Suprapubic skin (tissue), 4 donors: ENCODE data around the gene ZIC3. TPM values are rescaled to one million over a fixed set of nuclear protein-coding genes. Genes with fewer than 3 reads are reported as not detected.

Experiments used
- DNase-seq, 2 donors: peaks; one replicate each; pipeline ENCODE4 v3.0.0-alpha.2; 2019; ENCODE audit warnings: low spot score in 2 of 2
- H3K27ac ChIP-seq: fragments of 200-600 bp; sonication (generic); one replicate; pipeline ENCODE4 v1.5.1; 2019
- H3K27me3 ChIP-seq: fragments of 200-600 bp; sonication (generic); one replicate; pipeline ENCODE4 v1.5.1; 2019
- H3K36me3 ChIP-seq: fragments of 200-600 bp; sonication (generic); one replicate; pipeline ENCODE4 v1.5.1; 2019
- H3K4me1 ChIP-seq: fragments of 200-600 bp; sonication (generic); one replicate; pipeline ENCODE4 v1.5.1; 2019
- H3K4me3 ChIP-seq: fragments of 200-600 bp; sonication (generic); one replicate; pipeline ENCODE4 v1.5.1; 2019; ENCODE audit warnings: mild to moderate bottlenecking
- H3K9me3 ChIP-seq: fragments of 200-600 bp; sonication (generic); one replicate; pipeline ENCODE4 v1.5.1; 2019
- EP300 ChIP-seq: sonication (generic); formaldehyde crosslinking; IDR thresholded peaks from one replicate; pipeline ENCODE4 v1.6.1; 2017; ENCODE audit warnings: antibody characterized with exemption
- POLR2A ChIP-seq, 2 donors: fragments of 450-650 bp; IDR thresholded peaks; one replicate each; pipeline ENCODE4 v1.6.1; 2017; ENCODE audit warnings: antibody characterized with exemption in 2 of 2, mild to moderate bottlenecking in 2 of 2, moderate library complexity in 2 of 2
- POLR2AphosphoS5 ChIP-seq, 3 donors: sonication (generic); formaldehyde crosslinking; IDR thresholded peaks; one replicate each; pipeline ENCODE4 v1.6.1; 2017; ENCODE audit warnings: antibody characterized with exemption in 3 of 3
- WGBS: methylation state at CpG from one replicate; pipeline ENCODE4 v1.1.5; 2018; 5-methylcytosine and 5-hydroxymethylcytosine counted together
- total RNA-seq, 4 donors: library from RNA; depleted of rRNA; stranded (reverse); fragments of >200 nt; gene quantifications; one replicate each; pipeline ENCODE4 v1.1.0, GENCODE V29; 2016
- TF ChIP-seq, protein P1 (sequence below), 2 donors: fragments of 200-600 bp in 1 of 2; fragments of 450-650 bp in 1 of 2; sonication (generic) in 1 of 2; IDR thresholded peaks; one replicate each; pipeline ENCODE4 v1.5.1; 2016 to 2019; ENCODE audit warnings: antibody characterized with exemption in 2 of 2, mild to moderate bottlenecking in 1 of 2, moderate library complexity in 1 of 2

The ZIC3 gene
- total RNA-seq, 4 donors from 2014 or later, result not detected

GRCh38 chrX:137575596-137576255, 9.8 kb downstream of the ZIC3 start:
- no peak overlapping the region for H3K27ac ChIP-seq
- WGBS, result 54% methylated on average over 13 of the region's 13 CpGs
- no peak overlapping the region for H3K4me3 ChIP-seq
- H3K4me1 ChIP-seq, result peaks cover 6% of the 10 kb centered on the region
- H3K9me3 ChIP-seq, result no peaks in the 10 kb centered on the region
- H3K27me3 ChIP-seq, result peaks cover 64% of the 10 kb centered on the region
- TF ChIP-seq, protein P1, sequence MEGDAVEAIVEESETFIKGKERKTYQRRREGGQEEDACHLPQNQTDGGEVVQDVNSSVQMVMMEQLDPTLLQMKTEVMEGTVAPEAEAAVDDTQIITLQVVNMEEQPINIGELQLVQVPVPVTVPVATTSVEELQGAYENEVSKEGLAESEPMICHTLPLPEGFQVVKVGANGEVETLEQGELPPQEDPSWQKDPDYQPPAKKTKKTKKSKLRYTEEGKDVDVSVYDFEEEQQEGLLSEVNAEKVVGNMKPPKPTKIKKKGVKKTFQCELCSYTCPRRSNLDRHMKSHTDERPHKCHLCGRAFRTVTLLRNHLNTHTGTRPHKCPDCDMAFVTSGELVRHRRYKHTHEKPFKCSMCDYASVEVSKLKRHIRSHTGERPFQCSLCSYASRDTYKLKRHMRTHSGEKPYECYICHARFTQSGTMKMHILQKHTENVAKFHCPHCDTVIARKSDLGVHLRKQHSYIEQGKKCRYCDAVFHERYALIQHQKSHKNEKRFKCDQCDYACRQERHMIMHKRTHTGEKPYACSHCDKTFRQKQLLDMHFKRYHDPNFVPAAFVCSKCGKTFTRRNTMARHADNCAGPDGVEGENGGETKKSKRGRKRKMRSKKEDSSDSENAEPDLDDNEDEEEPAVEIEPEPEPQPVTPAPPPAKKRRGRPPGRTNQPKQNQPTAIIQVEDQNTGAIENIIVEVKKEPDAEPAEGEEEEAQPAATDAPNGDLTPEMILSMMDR (IDR thresholded peaks at IDR 0.05), result no peak
- TF ChIP-seq POLR2A (IDR thresholded peaks at IDR 0.05), result no peak
- no peak for TF ChIP-seq EP300
- no peak for TF ChIP-seq POLR2AphosphoS5 (IDR thresholded peaks at IDR 0.05)
- H3K36me3 ChIP-seq, result no peaks in the 10 kb centered on the region
- DNase-seq, result no peak

DNA sequence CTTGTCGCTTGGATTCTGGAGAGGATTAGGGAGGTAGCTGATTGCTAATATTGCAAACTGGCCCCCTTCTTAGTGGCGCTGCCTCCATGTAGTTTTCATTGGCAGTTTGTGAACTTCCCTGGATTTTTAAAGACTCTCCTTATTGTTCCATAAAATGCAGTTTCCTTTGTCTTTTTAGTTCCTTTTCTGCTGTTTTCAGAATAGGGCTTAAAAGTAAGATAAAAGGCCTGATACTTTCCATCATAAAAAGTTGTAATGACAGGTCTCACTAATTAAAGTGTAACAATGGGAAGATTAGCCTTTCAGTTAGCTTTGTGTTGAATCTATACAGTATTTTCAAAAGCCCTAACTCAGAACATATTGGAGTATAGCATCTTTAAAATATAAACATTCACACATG, 21.2 kb downstream of the ZIC3 start:
- H3K36me3 ChIP-seq, result no peaks in the 10 kb centered on the region
- DNase-seq, result no peak
- TF ChIP-seq POLR2AphosphoS5 (IDR thresholded peaks at IDR 0.05) (no peak), EP300 (no peak), POLR2A (IDR thresholded peaks at IDR 0.05) (no peak)
- TF ChIP-seq, protein P1 (IDR thresholded peaks at IDR 0.05), result no peak
- 41% methylated on average over 2 of the region's 2 CpGs for WGBS
- H3K4me3 ChIP-seq, result no peak overlapping the region
- H3K9me3 ChIP-seq, result no peaks in the 10 kb centered on the region
- H3K27me3 ChIP-seq, result no peaks in the 10 kb centered on the region
- no peak overlapping the region for H3K27ac ChIP-seq
- H3K4me1 ChIP-seq, result no peaks in the 10 kb centered on the region

DNA sequence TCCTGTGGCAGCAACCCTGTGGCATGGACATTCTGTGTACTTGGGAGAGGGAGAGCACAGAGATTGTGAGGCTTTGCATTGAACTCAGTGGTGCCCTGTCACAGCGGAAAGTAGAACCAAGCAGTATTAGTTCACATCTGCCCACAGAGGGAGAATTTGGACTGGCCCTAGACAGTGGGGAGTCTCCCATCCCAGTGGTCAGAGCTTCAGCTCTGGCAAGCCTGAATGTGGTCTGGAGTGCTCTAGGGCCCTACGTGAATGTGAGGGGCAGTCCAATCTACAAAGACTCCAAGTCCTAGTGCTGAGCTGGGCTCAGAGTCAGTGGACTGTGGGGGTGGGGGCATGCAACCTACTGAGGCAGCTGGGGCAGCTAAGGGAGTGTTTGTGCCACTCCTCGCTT, 34.8 kb downstream of the ZIC3 start:
- Histone ChIP-seq H3K4me1 (no peaks in the 10 kb centered on the region), H3K4me3 (no peak overlapping the region), H3K36me3 (no peaks in the 10 kb centered on the region), H3K27ac (no peak overlapping the region), H3K9me3 (no peaks in the 10 kb centered on the region), H3K27me3 (no peaks in the 10 kb centered on the region)
- DNase-seq, result no peak
- 81% methylated on average over 3 of the region's 3 CpGs for WGBS
- TF ChIP-seq POLR2A (IDR thresholded peaks at IDR 0.05), result no peak
- TF ChIP-seq, protein P1 (IDR thresholded peaks at IDR 0.05), result no peak
- TF ChIP-seq POLR2AphosphoS5 (IDR thresholded peaks at IDR 0.05), result no peak
- no peak for TF ChIP-seq EP300
